H9 (cell line): ENCODE results near the gene EPS8L1. TPM values are rescaled to one million over a fixed set of nuclear protein-coding genes. Genes with fewer than 3 reads are reported as not detected.

Experiments used
- DNase-seq: peaks from one replicate; pipeline ENCODE4 v3.0.0-alpha.2; 2017
- H2AFZ ChIP-seq: one replicate; pipeline ENCODE4 v1.6.1; 2013; ENCODE audit warnings: mild to moderate bottlenecking, low read length, control low read depth, moderate library complexity
- H2AK5ac ChIP-seq: 2 replicates; pipeline ENCODE4 v1.6.1; 2013; ENCODE audit warnings: low read length, control low read depth, mixed read lengths; ENCODE audit not compliant: insufficient read length
- H2BK120ac ChIP-seq: one replicate; pipeline ENCODE4 v1.6.1; 2013; ENCODE audit warnings: low read depth, mild to moderate bottlenecking, low read length, control low read depth, inconsistent platforms; ENCODE audit not compliant: poor library complexity, severe bottlenecking
- H2BK12ac ChIP-seq: 2 replicates; pipeline ENCODE4 v1.6.1; 2013; ENCODE audit warnings: low read length, control low read depth, mixed read lengths, low read depth; ENCODE audit not compliant: insufficient read length
- H2BK15ac ChIP-seq: 2 replicates; pipeline ENCODE4 v1.6.1; 2013; ENCODE audit warnings: low read depth, low read length, control low read depth
- H2BK20ac ChIP-seq: one replicate; pipeline ENCODE4 v1.6.1; 2013; ENCODE audit warnings: low read depth, mild to moderate bottlenecking, low read length, control low read depth, inconsistent platforms; ENCODE audit not compliant: poor library complexity, severe bottlenecking
- H2BK5ac ChIP-seq: 2 replicates; pipeline ENCODE4 v1.6.1; 2013; ENCODE audit warnings: low read length, control low read depth, mixed read lengths; ENCODE audit not compliant: insufficient read length
- H3K14ac ChIP-seq: 2 replicates; pipeline ENCODE4 v1.6.1; 2013; ENCODE audit warnings: low read length, control low read depth; ENCODE audit not compliant: insufficient read depth
- H3K18ac ChIP-seq: 2 replicates; pipeline ENCODE4 v1.6.1; 2013; ENCODE audit warnings: low read depth, mild to moderate bottlenecking, mixed read lengths, low read length, control low read depth; ENCODE audit not compliant: insufficient read length
- H3K23ac ChIP-seq: 2 replicates; pipeline ENCODE4 v1.6.1; 2013; ENCODE audit warnings: low read length, control low read depth, mixed read lengths, low read depth; ENCODE audit not compliant: insufficient read length
- H3K23me2 ChIP-seq: 2 replicates; pipeline ENCODE4 v1.6.1; 2013; ENCODE audit warnings: low read depth, mild to moderate bottlenecking, mixed read lengths, low read length, control low read depth; ENCODE audit not compliant: insufficient read length, poor library complexity, severe bottlenecking
- H3K27ac ChIP-seq: 2 replicates; pipeline ENCODE4 v1.5.1; 2013; ENCODE audit warnings: low read length, control low read depth, mixed read lengths, low read depth; ENCODE audit not compliant: insufficient read length
- H3K27me3 ChIP-seq: 2 replicates; pipeline ENCODE4 v1.6.1; 2013; ENCODE audit warnings: low read length, control low read depth, inconsistent platforms; ENCODE audit not compliant: insufficient read depth
- H3K4ac ChIP-seq: 2 replicates; pipeline ENCODE4 v1.6.1; 2013; ENCODE audit warnings: low read depth, mild to moderate bottlenecking, control low read depth, inconsistent platforms, low read length, moderate library complexity
- H3K4me1 ChIP-seq: 2 replicates; pipeline ENCODE4 v1.6.1; 2013; ENCODE audit warnings: low read length, control low read depth, inconsistent platforms; ENCODE audit not compliant: insufficient read depth
- H3K4me2 ChIP-seq: 2 replicates; pipeline ENCODE4 v1.6.1; 2013; ENCODE audit warnings: low read length, control low read depth, mixed read lengths; ENCODE audit not compliant: insufficient read length, insufficient read depth
- H3K56ac ChIP-seq: 2 replicates; pipeline ENCODE4 v1.6.1; 2013; ENCODE audit warnings: low read depth, mild to moderate bottlenecking, mixed read lengths, low read length, control low read depth; ENCODE audit not compliant: insufficient read length
- H3K79me1 ChIP-seq: 2 replicates; pipeline ENCODE4 v1.6.1; 2013; ENCODE audit warnings: low read depth, mild to moderate bottlenecking, moderate library complexity, low read length, control low read depth, inconsistent platforms; ENCODE audit not compliant: insufficient read depth, poor library complexity, severe bottlenecking
- H3K79me2 ChIP-seq: 2 replicates; pipeline ENCODE4 v1.6.1; 2013; ENCODE audit warnings: low read length, control low read depth, inconsistent platforms; ENCODE audit not compliant: insufficient read depth
- H3K9ac ChIP-seq: 2 replicates; pipeline ENCODE4 v1.6.1; 2013; ENCODE audit warnings: low read length, control low read depth, mixed read lengths; ENCODE audit not compliant: insufficient read length; ENCODE audit errors: extremely low read depth
- H3K9me3 ChIP-seq: one replicate; pipeline ENCODE4 v1.6.1; 2013; ENCODE audit warnings: low read depth, low read length, inconsistent platforms; ENCODE audit not compliant: control insufficient read depth
- H3T11ph ChIP-seq: one replicate; pipeline ENCODE4 v1.6.1; 2013; ENCODE audit warnings: mild to moderate bottlenecking, low read length, control low read depth, inconsistent platforms
- H4K20me1 ChIP-seq: one replicate; pipeline ENCODE4 v1.6.1; 2013; ENCODE audit not compliant: control insufficient read depth, insufficient read length, insufficient read depth
- H4K5ac ChIP-seq: 2 replicates; pipeline ENCODE4 v1.6.1; 2013; ENCODE audit warnings: low read depth, mild to moderate bottlenecking, mixed read lengths, low read length, control low read depth; ENCODE audit not compliant: insufficient read length
- H4K8ac ChIP-seq: replicated peaks from 2 replicates; pipeline ENCODE4 v1.6.1; 2013; ENCODE audit warnings: low read length, control low read depth, mixed read lengths, low read depth; ENCODE audit not compliant: insufficient read length
- H4K91ac ChIP-seq: 2 replicates; pipeline ENCODE4 v1.6.1; 2013; ENCODE audit warnings: low read depth, mild to moderate bottlenecking, moderate library complexity, mixed read lengths, low read length, control low read depth; ENCODE audit not compliant: insufficient read length
- H3K27ac Mint-ChIP-seq, 3 experiments: 2 replicates in 2 of 3; 3 replicates in 1 of 3; pipeline ENCODE4 v1.8.0; 2020 to 2021; ENCODE audit warnings: mixed read lengths in 3 of 3, mild to moderate bottlenecking in 1 of 3, moderate library complexity in 1 of 3
- H3K27me3 Mint-ChIP-seq: 2 replicates; pipeline ENCODE4 v1.8.0; 2021; ENCODE audit warnings: low read depth, mild to moderate bottlenecking, moderate library complexity, mixed read lengths
- H3K36me3 Mint-ChIP-seq, 3 experiments: 2 replicates in 2 of 3; 3 replicates in 1 of 3; pipeline ENCODE4 v1.8.0; 2020 to 2021; ENCODE audit warnings: low read depth in 3 of 3, mixed read lengths in 3 of 3; ENCODE audit not compliant: insufficient read depth in 1 of 3
- H3K4me1 Mint-ChIP-seq, 2 experiments: 2 replicates each; pipeline ENCODE4 v1.8.0; 2020; ENCODE audit warnings: mixed read lengths in 2 of 2
- H3K4me3 Mint-ChIP-seq, 2 experiments: 2 replicates in 1 of 2; 3 replicates in 1 of 2; pipeline ENCODE4 v1.8.0; 2020 to 2021; ENCODE audit warnings: mild to moderate bottlenecking in 2 of 2, mixed read lengths in 2 of 2, moderate library complexity in 1 of 2
- H3K9me3 Mint-ChIP-seq, 2 experiments: 2 replicates in 1 of 2; 3 replicates in 1 of 2; pipeline ENCODE4 v1.8.0; 2020; ENCODE audit warnings: mild to moderate bottlenecking in 2 of 2, mixed read lengths in 2 of 2, moderate library complexity in 1 of 2
- WGBS: extraction: QIAGEN DNeasy Blood & Tissue Kit; methylation state at CpG from one replicate; pipeline ENCODE4 v1.1.7; 2013; ENCODE audit warnings: missing lambda C conversion rate, low lambda C conversion rate, mixed read lengths; ENCODE audit not compliant: insufficient read length; ENCODE audit errors: extremely low coverage; 5-methylcytosine and 5-hydroxymethylcytosine counted together
- total RNA-seq: library from RNA; stranded (reverse); gene quantifications from 2 replicates; pipeline ENCODE4 v1.2.1, GENCODE V29; 2021
- TF ChIP-seq, protein P1 (sequence below): fragments of 200-600 bp; sonication (generic); conservative IDR thresholded peaks from 3 replicates; pipeline ENCODE4 v1.8.0; 2021; ENCODE audit warnings: antibody characterized with exemption, mild to moderate bottlenecking

EPS8L1 gene
- total RNA-seq, 1 experiment from 2014 or later: 24.0 TPM

DNA sequence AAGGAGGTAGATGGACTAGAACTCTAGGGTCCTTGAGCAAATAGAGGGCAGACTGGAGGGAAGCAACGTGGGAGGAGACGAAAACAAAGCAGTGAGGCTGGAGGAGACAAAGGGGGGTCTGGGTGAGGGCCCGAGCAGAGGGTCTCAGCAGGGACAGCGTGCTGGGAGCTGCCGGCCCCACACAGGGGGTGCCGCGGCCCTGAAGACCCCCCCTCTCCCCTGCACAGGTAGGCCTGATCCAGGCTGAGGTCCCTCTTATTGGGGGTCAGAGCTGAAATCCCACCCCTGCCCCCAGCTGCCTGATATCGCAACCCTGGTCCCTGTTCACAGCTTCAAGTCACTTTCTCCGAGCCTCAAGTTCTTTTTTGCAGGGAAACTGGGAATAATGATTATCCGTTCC, 8.7 kb downstream of the EPS8L1 start:
- no CpG with 5 or more reads among the region's 10 CpGs for WGBS
- H3K4me1 Mint-ChIP-seq: peaks cover 33 to 61% of the 10 kb centered on the region in 2 experiments
- no peaks in the 10 kb centered on the region for H3K27me3 ChIP-seq

More for the DNA sequence above, 8.7 kb downstream of the EPS8L1 start:
- Histone ChIP-seq H3K9me3 (no peaks in the 10 kb centered on the region), H3K4me2 (no peak overlapping the region), H3K4me1 (peaks cover 12% of the 10 kb centered on the region; the same call in 1 of the 2 replicates), H2BK20ac (no peak overlapping the region), H3K79me2 (no peaks in the 10 kb centered on the region), H3K23me2 (peaks cover 37% of the 10 kb centered on the region), H3T11ph (no peak overlapping the region), H3K23ac (no peak overlapping the region), H2AK5ac (no peak overlapping the region), H4K8ac (no peak overlapping the region), H3K18ac (no peak overlapping the region), H4K20me1 (no peaks in the 10 kb centered on the region), H3K9ac (no peak overlapping the region), H2BK15ac (no peak overlapping the region), H3K27ac (no peak overlapping the region), H2BK120ac (no peak overlapping the region), H3K4ac (no peak overlapping the region), H3K14ac (no peak overlapping the region), H2AFZ (no peak overlapping the region), H3K79me1 (no peaks in the 10 kb centered on the region), H4K5ac (no peak overlapping the region), H2BK5ac (no peak overlapping the region), H4K91ac (no peak overlapping the region), H3K56ac (no peak overlapping the region), H2BK12ac (no peak overlapping the region)
- Mint-ChIP-seq H3K27me3 (peaks cover 53% of the 10 kb centered on the region), H3K36me3 (peaks cover 7 to 16% (median 15%) of the 10 kb centered on the region in 3 experiments; a peak in 6 of 7 replicates), H3K27ac (no peak overlapping the region), H3K9me3 (peaks cover 0 to 3% of the 10 kb centered on the region in 2 experiments; a peak in 1 of 5 replicates), H3K4me3 (peak overlapping the region in 1 of 2 experiments; percentile 8; a peak in 2 of 5 replicates)
- no peak for DNase-seq
- TF ChIP-seq, protein P1, sequence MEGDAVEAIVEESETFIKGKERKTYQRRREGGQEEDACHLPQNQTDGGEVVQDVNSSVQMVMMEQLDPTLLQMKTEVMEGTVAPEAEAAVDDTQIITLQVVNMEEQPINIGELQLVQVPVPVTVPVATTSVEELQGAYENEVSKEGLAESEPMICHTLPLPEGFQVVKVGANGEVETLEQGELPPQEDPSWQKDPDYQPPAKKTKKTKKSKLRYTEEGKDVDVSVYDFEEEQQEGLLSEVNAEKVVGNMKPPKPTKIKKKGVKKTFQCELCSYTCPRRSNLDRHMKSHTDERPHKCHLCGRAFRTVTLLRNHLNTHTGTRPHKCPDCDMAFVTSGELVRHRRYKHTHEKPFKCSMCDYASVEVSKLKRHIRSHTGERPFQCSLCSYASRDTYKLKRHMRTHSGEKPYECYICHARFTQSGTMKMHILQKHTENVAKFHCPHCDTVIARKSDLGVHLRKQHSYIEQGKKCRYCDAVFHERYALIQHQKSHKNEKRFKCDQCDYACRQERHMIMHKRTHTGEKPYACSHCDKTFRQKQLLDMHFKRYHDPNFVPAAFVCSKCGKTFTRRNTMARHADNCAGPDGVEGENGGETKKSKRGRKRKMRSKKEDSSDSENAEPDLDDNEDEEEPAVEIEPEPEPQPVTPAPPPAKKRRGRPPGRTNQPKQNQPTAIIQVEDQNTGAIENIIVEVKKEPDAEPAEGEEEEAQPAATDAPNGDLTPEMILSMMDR: no peak
